GM19193 (cell line): Measurements from ENCODE around the gene GZF1.

Experiments
- POLR2A ChIP-seq: IDR thresholded peaks from 4 replicates; pipeline ENCODE4 v1.6.1; 2011; ENCODE audit not compliant: insufficient read depth, insufficient read length; ENCODE audit errors: extremely low read depth

Gene GZF1

DNA sequence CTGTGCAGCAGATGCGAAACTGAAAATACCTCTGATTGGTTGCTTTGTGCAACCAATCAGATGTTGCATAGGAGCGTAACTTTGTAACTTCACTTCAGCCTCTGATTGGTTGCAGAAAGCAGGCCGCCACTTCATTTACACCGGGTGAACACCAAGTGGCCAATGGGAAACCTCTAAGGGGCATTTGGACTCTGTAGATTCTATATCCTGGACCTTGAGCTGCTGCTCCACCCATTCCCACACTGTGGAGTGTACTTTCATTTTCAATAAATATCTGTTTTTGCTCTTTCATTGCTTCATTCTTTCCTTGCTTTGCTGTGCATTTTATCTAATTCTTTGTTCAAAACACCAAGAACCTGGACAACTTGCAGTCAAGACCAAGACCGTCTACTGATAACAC, 25.5 kb upstream of the GZF1 start:
- TF ChIP-seq POLR2A, result no peak

DNA sequence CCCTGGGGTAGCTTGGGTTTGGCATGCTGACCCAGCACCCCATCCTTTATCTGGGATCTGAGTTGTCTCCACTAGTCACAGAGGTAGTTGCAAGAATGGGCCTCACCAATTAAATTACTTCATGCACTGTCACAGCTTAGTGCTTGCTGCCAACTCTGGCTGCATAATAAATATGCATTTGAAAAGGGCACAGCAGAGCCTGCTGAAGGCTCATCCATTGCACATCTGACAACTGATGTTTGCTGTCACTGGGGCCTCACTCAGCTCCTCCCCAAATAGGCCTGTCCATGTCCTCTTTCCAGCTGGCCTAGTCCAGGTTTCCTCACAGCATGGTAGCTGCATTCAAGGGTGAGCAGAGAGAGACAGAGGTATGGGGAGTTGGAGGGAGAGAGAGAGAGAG, 24.7 kb upstream of the GZF1 start:
- TF ChIP-seq POLR2A, result no peak

DNA sequence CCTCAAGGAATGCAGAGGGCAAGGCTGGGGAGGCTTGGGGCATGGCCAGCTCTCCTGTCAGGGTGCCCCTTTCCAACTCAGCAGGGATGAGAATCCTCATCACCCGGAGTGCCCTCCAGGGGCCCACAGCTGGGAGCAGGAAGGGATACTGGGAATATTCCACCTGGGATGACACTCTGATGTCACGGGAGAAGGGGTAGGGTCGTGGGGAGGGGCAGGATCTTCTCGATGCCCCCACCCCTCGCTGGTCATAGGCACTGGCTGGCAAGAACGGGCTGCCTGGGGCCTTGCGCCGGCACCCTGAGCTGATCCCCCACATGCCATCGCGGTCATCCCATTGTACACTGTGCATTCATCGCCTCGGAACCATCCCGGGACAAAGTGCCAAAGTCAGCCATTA, 22.0 kb upstream of the GZF1 start:
- TF ChIP-seq POLR2A, result no peak

DNA sequence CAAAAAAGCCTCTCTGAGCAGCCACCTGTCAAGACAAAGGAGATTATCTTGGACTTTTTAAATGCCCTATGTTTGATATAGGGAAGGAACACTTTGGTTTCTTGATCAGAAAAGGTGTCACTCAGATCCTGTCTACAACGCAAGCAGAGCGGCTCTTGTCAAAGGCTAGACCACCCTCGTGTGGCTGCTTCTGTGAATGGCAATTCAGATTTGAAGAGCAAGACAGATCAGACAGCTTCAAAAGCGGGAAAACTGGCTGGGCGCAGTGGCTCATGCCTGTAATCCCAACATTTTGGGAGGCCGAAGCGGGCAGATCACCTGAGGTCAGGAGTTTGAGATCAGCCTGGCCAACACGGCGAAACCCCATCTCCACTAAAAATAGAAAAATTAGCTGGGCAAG, 21.5 kb upstream of the GZF1 start:
- TF ChIP-seq POLR2A, result no peak

DNA sequence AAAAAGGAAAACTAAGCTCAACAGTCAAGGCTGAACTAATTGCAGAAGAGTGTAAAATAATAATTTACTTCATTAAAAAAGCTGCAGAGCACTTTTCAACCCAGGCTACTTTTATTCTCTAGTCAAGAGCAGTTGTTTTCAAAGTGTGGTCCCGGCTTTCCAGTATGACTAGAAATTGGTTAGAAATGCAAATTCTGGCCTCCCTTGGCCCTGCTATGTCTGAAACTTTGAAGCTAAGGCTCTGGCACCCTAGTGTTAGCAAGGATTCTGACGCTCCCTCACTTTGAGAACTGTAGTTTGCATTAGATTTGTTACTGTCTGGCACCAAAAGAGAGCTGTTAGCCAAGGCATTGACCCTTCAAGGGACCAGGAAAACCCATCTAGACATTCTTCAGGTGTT, 20.9 kb upstream of the GZF1 start:
- no peak for TF ChIP-seq POLR2A

DNA sequence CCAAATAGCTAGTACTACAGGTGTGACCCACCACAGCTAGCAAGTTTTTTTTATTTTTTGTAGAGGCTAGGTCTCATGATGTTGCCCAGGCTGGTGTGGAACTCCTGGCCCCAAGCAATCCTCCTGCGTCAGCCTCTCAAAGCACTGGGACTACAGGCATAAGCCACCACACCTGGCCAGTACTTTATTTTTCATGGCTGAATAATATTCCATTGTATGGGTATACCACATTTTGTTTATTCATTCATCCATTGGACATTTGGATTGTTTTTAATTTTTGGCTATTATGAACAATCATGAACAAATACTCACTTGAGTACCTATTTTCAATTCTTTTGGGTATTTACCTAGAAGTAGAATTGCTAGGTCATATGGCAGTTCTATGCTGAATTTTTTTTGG, 18.4 kb upstream of the GZF1 start:
- TF ChIP-seq POLR2A, result no peak

DNA sequence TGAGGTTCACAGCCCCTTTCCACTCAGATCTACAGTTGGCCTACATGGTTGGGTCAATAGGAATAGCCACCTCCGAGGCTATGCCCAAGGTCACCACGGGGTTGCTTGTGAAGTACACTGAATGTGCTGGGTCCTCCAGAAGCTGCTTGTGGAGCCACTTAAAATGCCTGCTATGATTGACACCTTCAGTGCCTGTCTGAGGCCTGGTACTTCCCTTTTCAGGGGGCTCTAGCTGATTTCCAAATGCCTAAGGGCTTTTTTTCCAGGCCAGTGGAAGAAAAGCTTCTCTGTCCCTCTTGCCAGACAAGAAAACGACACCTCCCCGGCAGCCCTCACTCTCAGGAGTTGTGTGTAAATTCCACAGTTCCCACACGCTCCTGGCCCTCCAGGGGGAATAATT, 17.6 kb upstream of the GZF1 start:
- TF ChIP-seq POLR2A, result no peak

DNA sequence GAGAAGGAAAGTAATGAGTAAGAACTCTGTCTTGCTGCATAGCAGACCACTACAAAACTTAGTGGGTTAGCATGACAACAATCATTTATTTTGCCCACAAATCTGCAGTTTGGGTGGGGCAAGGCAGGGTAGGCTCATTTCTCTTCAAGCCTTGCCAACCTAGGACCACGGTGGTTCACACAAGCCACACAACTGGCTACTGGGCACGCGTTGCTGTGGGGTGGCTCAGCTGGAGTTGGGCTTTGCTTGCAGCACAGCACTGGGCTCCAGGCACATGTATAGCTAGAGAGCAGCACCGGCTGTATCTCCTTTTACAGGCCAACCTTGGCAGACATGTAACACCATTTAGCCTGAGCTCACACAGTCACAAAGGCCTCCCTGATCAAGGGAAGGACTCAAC, 16.0 kb upstream of the GZF1 start:
- no peak for TF ChIP-seq POLR2A

DNA sequence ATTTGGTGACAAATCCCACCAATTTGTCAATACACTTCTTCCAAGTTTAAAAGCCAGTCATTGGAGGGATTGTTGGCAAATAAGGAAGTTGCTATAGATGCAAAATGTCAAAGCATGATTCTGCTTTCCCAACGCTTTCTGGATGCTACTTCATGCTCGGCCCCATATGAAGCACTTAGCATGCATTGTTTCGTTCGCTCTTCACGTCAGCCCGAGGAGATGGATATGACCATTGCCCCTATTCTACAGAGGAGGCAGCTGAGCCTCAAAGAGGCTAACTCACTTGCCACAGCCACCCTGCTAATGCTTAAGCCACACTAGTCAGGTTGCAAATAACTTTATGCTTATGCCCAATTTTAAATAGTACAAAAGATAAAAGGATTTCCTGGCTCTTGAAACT, 14.2 kb upstream of the GZF1 start:
- no peak for TF ChIP-seq POLR2A

DNA sequence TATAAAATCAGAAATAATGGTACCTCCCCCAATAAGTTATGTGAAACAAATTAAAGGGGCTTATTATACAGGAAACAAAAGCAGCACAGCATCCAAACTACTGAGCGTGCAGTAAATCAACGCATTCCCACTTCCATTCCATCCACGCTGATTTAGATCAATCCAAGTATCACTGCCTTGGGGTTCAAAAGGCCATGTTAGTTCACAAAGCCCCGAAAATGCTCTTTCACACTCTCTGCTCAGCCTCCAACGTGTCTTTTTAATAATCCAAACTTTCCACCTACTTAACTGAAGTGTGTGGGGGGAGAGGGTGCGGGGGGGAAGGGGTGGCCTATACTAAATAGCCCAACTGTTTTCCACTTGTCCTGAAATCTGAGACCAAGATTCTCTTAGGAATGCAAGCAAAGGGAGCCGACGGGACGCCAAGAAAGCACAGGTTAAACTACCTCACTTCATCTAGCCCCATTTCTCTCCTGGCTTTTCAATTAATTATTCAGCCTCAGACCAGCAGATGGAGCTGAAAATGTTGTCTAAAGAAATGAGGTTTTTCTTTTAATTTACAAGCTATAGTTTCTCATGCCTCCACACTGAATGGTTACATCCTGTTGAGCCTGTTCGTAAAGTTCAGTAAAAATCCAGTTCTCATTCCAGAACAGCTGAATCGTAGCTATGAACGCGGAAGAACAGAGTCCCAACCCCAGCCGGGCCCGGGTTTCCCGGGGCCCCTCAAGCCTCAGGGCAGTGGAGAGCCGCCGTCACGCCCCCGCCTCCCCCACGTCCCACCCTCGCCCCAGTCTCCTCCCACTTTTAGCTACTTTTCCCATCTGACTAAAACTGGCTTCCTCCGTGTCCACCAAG, 12.4 kb upstream of the GZF1 start:
- TF ChIP-seq POLR2A, result no peak

DNA sequence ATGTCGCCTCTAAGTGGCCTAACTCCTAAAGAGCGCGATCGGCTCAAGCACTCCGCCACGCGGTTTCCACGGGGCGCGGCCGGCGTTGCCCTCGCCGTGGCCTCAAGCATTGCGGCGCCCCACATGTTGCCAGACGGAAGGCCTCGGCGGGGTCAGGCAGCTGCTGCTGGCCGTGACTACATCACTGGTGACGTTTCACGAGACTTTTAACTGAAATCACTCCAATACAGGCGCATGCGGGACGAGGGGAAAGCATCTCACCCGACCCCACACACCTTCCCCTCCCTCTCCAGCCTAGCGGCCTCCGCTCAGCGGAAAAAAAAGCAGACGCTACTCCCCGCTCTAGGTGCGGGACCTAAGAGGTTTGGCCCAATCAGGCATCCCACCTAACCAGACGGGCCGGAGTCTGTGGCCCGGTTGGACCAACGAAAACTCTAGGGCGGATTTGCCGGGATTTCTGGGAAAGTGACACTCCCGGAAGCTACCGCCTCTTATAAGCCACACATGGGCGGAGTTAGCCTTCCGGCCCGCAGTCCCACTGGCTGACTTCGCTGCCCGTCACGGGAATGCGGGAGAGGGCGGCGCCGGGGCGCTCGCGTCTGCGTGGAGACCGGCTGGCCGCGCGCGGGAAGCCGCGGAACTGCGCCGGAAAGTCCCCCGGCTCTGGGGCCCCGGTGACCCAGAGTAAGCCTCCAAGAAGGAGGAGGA, 11.6 kb upstream of the GZF1 start, which contains the start of gene NXT1:
NXT1 (plus strand) TSS at position 596 of the 708 bp plus-strand sequence. CDS start 3,251 bp downstream, outside the sequence.
- peak; percentile 76 for TF ChIP-seq POLR2A

DNA sequence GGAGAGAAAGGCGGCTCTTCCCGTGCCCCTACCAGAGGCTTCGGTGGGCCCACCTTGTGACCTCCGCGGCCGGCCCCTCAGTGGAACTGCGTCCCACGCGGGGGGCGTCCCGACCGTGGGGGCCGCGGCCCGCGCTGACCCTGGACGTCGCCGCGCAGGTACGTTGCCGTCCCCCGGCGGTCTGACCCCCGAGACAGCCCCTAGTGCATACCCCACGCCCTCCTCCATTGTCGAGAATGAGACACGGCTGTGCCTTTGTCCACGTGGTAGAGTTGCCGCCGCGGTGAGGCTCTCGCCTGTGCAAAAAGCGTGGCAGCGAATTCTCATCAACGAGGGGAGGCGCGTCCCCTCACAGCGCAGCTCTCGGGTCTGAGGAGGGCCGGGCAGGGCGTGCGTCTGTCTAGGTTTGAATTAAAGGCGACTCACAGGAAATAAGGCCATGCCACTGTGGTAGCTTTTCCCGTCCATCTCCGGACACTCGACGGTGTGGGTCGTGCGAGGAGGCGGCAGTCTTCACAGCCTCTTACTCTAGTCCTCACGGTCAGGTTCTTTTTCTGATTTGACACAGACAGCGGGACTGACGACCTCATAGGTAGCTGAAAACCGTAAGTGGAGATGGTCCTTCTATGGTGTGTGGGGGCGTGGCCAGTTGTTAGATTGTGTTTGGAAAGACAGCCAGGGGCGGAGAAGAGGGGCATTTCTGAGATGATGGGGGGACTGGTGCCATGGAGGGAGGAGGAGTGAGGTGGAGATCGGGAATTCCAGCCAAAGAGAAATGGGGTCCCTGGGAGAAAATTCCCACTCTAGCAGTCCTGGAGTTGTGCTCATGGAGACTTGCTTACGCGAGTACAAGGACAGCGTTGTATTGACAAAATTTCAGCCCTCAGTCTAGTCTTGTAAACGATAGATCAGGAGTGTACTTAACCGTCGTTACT, 10.8 kb upstream of the GZF1 start:
- TF ChIP-seq POLR2A, result no peak

DNA sequence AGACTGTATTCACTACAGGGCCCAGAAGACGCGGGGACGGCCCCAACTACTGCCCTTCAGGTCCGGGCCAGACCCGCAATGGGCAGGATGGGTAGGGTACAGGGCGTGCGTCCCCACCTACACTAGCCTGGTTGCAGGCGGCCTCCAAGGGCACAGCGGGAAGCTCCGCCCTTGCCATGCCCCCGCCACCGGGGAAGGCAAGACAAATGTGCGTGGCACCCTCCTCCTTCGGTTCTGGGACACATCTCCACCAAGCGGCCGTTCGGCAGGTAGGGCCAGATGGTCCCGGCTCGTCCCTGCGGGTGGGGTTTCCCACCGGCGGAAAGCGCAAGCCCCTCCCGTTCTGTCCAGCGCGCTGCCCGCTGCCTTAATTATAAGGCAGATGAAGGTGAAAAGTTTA, 5.8 kb upstream of the GZF1 start:
- TF ChIP-seq POLR2A, result no peak

DNA sequence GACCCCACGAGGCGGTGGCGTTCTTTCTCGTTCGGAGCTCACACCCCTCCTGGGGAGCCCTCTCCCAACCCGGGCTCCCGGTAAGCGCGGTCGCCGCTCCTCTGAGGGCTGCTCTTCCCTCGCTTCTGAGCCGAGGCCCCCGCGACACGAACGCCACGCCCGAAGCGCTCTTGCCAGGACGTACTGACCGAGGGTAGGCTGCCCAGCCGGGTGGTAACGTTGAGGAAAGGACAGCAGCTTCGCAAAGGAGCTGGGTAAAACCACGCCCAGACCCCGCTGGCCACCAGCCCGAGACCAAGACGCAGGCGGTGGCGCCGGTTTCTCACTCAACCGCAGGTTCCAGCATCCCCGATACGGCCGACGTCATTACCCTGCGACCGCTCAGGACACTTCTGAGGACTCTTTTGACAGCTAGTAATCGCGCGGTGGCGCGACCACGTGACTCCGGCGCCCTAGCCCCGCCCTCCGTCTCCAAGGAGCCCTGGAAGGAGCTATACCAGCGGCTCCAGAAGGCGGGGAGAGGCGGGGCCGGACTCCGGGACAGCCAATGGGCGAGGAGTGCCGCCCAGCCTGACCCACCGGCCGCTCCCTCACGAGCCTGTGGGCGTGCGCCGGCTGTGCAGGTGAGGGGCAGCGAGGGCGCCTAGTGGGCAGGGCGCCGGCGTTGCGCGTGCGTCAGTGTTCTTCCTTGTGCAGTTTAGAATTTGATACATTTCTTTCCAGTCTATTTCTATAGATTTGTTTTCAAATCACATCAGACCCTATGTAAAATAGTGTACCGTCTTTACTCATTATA, 4.0 kb upstream of the GZF1 start:
- TF ChIP-seq POLR2A, result peak; percentile 78
